Measurements from ENCODE around the gene GATA3. TPM values are rescaled to one million over a fixed set of nuclear protein-coding genes. Genes with fewer than 3 reads are reported as not detected.

Gene GATA3
- 3.2 TPM for total RNA-seq
- long read RNA-seq, partial matches to known transcripts: 12 of 17 reads
- long read RNA-seq, other reads (novel, unspliced or antisense): 2 of 17 reads

GRCh38 chr10:8054494-8055407 is at the start of gene GATA3:
Gene GATA3, plus strand, starts transcription at chr10:8054688. Its CDS starts 968 bp downstream, at chr10:8055656.
- no peaks in the 10 kb centered on the region for H3K9me3 ChIP-seq
- ATAC-seq (peak; percentile 48), DNase-seq (peak; percentile 77)
- H3K36me3 ChIP-seq: no peaks in the 10 kb centered on the region
- H3K27me3 ChIP-seq: peaks cover 81% of the 10 kb centered on the region
- peak within 1 kb of the TSS; percentile 65 for H3K27ac ChIP-seq
- TF ChIP-seq, protein P1, sequence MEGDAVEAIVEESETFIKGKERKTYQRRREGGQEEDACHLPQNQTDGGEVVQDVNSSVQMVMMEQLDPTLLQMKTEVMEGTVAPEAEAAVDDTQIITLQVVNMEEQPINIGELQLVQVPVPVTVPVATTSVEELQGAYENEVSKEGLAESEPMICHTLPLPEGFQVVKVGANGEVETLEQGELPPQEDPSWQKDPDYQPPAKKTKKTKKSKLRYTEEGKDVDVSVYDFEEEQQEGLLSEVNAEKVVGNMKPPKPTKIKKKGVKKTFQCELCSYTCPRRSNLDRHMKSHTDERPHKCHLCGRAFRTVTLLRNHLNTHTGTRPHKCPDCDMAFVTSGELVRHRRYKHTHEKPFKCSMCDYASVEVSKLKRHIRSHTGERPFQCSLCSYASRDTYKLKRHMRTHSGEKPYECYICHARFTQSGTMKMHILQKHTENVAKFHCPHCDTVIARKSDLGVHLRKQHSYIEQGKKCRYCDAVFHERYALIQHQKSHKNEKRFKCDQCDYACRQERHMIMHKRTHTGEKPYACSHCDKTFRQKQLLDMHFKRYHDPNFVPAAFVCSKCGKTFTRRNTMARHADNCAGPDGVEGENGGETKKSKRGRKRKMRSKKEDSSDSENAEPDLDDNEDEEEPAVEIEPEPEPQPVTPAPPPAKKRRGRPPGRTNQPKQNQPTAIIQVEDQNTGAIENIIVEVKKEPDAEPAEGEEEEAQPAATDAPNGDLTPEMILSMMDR (IDR thresholded peaks at IDR 0.05): no peak
- H3K4me3 ChIP-seq: peak within 1 kb of the TSS; percentile 55
- intact Hi-C loops (cut with DNase I): no loop called here
- peaks cover 40% of the 10 kb centered on the region for H3K4me1 ChIP-seq

- intact Hi-C loops (cut with DNase I): no loop called here
- H3K36me3 ChIP-seq: peaks cover 24% of the 10 kb centered on the region
- ATAC-seq: no peak
Observed at GRCh38 chr10:8006274-8006999, 48.1 kb upstream of the GATA3 start.

DNA sequence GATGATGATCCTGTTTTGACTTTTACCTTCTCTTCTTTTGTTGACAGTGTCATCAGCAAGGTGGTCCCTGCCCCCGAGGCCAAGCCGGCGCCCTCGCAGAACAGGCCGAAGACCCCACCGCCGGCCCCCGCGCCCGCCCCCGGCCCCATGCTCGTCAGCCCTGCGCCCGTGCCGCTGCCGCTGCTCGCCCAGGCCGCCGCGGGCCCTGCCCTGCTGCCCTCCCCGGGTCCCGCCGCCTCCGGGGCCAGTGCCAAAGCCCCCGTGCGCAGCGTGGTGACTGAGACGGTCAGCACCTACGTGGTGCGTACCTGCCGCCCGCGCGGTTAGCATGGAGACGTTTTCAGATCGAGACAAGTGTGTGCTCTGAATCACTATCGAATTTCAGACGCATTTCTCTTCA is 45.5 kb upstream of the GATA3 start:
- H3K4me3 ChIP-seq: no peak overlapping the region
- peaks cover 32% of the 10 kb centered on the region for H3K36me3 ChIP-seq
- H3K9me3 ChIP-seq: peaks cover 9% of the 10 kb centered on the region
- no peak for ATAC-seq
- intact Hi-C loops (cut with DNase I): no loop called here
- no peaks in the 10 kb centered on the region for H3K4me1 ChIP-seq
- no peak overlapping the region for H3K27ac ChIP-seq
- TF ChIP-seq, protein P1 (IDR thresholded peaks at IDR 0.05): no peak
- no peaks in the 10 kb centered on the region for H3K27me3 ChIP-seq
- no peak for DNase-seq

More at GRCh38 chr10:8006274-8006999, 48.1 kb upstream of the GATA3 start:
- no peak overlapping the region for H3K27ac ChIP-seq
- H3K9me3 ChIP-seq: peaks cover 17% of the 10 kb centered on the region
- DNase-seq: no peak
- no peaks in the 10 kb centered on the region for H3K27me3 ChIP-seq
- TF ChIP-seq, protein P1 (IDR thresholded peaks at IDR 0.05): no peak
- H3K4me1 ChIP-seq: no peaks in the 10 kb centered on the region
- H3K4me3 ChIP-seq: no peak overlapping the region

DNA sequence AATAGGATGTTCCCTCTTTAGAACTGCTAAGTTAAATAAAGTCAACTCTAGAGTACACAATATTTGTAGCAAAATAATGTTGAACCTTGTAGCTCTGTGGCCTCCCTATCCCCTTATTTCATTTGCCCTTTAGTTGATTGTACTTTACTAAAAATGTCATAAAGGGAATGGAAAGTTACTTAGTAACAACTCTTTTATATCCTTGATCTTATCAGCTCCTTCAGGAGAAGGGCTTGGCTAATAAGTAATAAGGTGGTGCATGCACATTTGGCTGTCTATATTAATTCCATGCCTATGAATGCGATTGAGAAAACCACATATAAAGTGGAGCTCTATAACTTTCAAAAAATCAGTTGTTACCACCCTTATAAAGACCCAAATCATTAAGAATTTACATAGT is 41.5 kb upstream of the GATA3 start:
- Histone ChIP-seq H3K4me1 (no peaks in the 10 kb centered on the region), H3K36me3 (peaks cover 47% of the 10 kb centered on the region), H3K9me3 (no peaks in the 10 kb centered on the region), H3K4me3 (no peak overlapping the region), H3K27me3 (no peaks in the 10 kb centered on the region), H3K27ac (no peak overlapping the region)
- ATAC-seq (no peak), DNase-seq (no peak)
- intact Hi-C loops (cut with DNase I): no loop called here
- TF ChIP-seq, protein P1 (IDR thresholded peaks at IDR 0.05): no peak

GRCh38 chr10:8013619-8014018 is 40.9 kb upstream of the GATA3 start:
- Histone ChIP-seq H3K27ac (no peak overlapping the region), H3K9me3 (no peaks in the 10 kb centered on the region), H3K4me1 (no peaks in the 10 kb centered on the region), H3K4me3 (no peak overlapping the region), H3K27me3 (no peaks in the 10 kb centered on the region), H3K36me3 (peaks cover 47% of the 10 kb centered on the region)
- intact Hi-C loops (cut with DNase I): no loop called here
- no peak for ATAC-seq
- TF ChIP-seq, protein P1 (IDR thresholded peaks at IDR 0.05): no peak
- DNase-seq: no peak
